Measurements from ENCODE around the gene CYTL1. TPM values are rescaled to one million over a fixed set of nuclear protein-coding genes. Genes with fewer than 3 reads are reported as not detected.

Gene CYTL1
- total and polyA plus RNA-seq, 2 donors (not counting 3 experiments of a cell fraction or from before 2014, with no cell fraction given), result 4.0 to 36.8 TPM

GRCh38 chr4:5026371-5026770 lies 7.1 kb upstream of the CYTL1 start:
- Histone ChIP-seq H3K4me1 (ENCODE audit: control insufficient read depth, extremely low read depth, insufficient read depth, low read length) (peaks cover 17% of the 10 kb centered on the region), H3K27ac (ENCODE audit: insufficient read depth, low read depth, low read length) (no peak overlapping the region), H2AFZ (ENCODE audit: low read depth, low read length) (no peak overlapping the region), H3K4me3 (replicated peaks in 1 of 3; ENCODE audit: insufficient read depth in 1 of 3, low read depth in 1 of 3, low read length in 3 of 3) (no peak overlapping the region), H3K4me2 (ENCODE audit: insufficient read depth, low read length) (no peak overlapping the region), H3K9ac (replicated peaks; ENCODE audit: extremely low read depth, insufficient read depth, low read length) (no peak overlapping the region), H3K9me3 (replicated peaks; ENCODE audit: control insufficient read depth, insufficient read depth, low read length) (no peaks in the 10 kb centered on the region), H3K27me3 (ENCODE audit: control insufficient read depth in 2 of 2, insufficient read depth in 2 of 2, low read length in 2 of 2) (no peaks in the 10 kb centered on the region), H3K36me3 (ENCODE audit: control insufficient read depth in 2 of 2, extremely low read depth in 1 of 2, insufficient read depth in 2 of 2, low read length in 2 of 2) (no peaks in the 10 kb centered on the region), H3K79me2 (ENCODE audit: control insufficient read depth, insufficient read depth, low read length) (no peaks in the 10 kb centered on the region), H4K20me1 (replicated peaks; ENCODE audit: control insufficient read depth, extremely low read depth, insufficient read depth, low read length) (no peaks in the 10 kb centered on the region), H3K9me1 (replicated peaks; ENCODE audit: control insufficient read depth, extremely low read depth, insufficient read depth, low read length) (no peaks in the 10 kb centered on the region)
- intact Hi-C loops (cut with micrococcal nuclease), result no loop called here
- no peak for TF ChIP-seq CTCF (IDR thresholded peaks at IDR 0.05; ENCODE audit: extremely low read depth in 1 of 2, insufficient read depth in 1 of 2, low read depth in 1 of 2, low read length in 2 of 2)
- BruUV-seq (replicated peaks), result no TSS peak
- CTCF ChIA-PET, result interaction anchor here (1.8 kb wide), 1 partner anchor 24 kb away, joined by 6 read pairs; the partner anchor contains the start of gene STK32B
- no peak for DNase-seq (ENCODE audit: low read depth, low spot score)
- dilution Hi-C loops (cut with MboI; ENCODE audit: extremely low pct_ligation_motif_present, low sequenced_read_pairs), result no loop called here
- POLR2A ChIA-PET, result no interaction called here
- FAIRE-seq, result no peak

DNA sequence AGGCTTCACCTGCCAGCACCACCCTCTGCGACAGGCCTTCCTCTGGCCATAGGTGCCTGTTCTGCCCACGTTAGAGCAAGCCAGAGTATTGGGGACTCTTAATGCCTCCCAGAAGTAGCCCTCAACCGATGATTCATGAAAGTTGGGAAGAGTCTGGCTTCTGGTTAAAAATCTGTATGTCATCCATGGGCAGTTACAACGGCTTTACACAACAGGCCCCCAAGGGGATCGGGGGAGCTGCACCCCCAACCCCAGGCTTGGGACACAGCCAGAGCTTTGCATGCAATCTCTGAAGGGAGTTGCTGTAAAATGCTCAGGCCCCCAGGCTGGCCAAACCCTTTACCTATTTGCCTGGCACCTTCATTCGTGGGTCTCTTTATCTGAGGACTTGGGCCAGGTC lies 5.4 kb upstream of the CYTL1 start:
- Histone ChIP-seq H3K4me2 (ENCODE audit: insufficient read depth, low read length) (no peak overlapping the region), H3K4me1 (ENCODE audit: control insufficient read depth, extremely low read depth, insufficient read depth, low read length) (peaks cover 2% of the 10 kb centered on the region), H3K79me2 (ENCODE audit: control insufficient read depth, insufficient read depth, low read length) (no peaks in the 10 kb centered on the region), H3K9me1 (replicated peaks; ENCODE audit: control insufficient read depth, extremely low read depth, insufficient read depth, low read length) (no peaks in the 10 kb centered on the region), H3K27me3 (ENCODE audit: control insufficient read depth in 2 of 2, insufficient read depth in 2 of 2, low read length in 2 of 2) (no peaks in the 10 kb centered on the region), H2AFZ (ENCODE audit: low read depth, low read length) (no peak overlapping the region), H3K27ac (ENCODE audit: insufficient read depth, low read depth, low read length) (no peak overlapping the region), H3K4me3 (replicated peaks in 1 of 3; ENCODE audit: insufficient read depth in 1 of 3, low read depth in 1 of 3, low read length in 3 of 3) (no peak overlapping the region), H3K9ac (replicated peaks; ENCODE audit: extremely low read depth, insufficient read depth, low read length) (no peak overlapping the region), H3K9me3 (replicated peaks; ENCODE audit: control insufficient read depth, insufficient read depth, low read length) (no peaks in the 10 kb centered on the region), H3K36me3 (ENCODE audit: control insufficient read depth in 2 of 2, extremely low read depth in 1 of 2, insufficient read depth in 2 of 2, low read length in 2 of 2) (no peaks in the 10 kb centered on the region), H4K20me1 (replicated peaks; ENCODE audit: control insufficient read depth, extremely low read depth, insufficient read depth, low read length) (no peaks in the 10 kb centered on the region)
- TF ChIP-seq JUN (IDR thresholded peaks at IDR 0.05; ENCODE audit: borderline replicate concordance, insufficient read depth, insufficient read length, low read depth) (no peak), POLR2AphosphoS5 (IDR thresholded peaks at IDR 0.05; ENCODE audit: insufficient read depth, low read depth, low read length) (no peak), EZH2 (IDR thresholded peaks at IDR 0.05; ENCODE audit: borderline replicate concordance, low read depth, low read length, severe bottlenecking) (no peak), POLR2A (IDR thresholded peaks at IDR 0.05; ENCODE audit: low read depth, low read length) (no peak), CTCF (IDR thresholded peaks at IDR 0.05; ENCODE audit: extremely low read depth in 1 of 2, insufficient read depth in 1 of 2, low read depth in 1 of 2, low read length in 2 of 2) (no peak), FOS (IDR thresholded peaks at IDR 0.05; ENCODE audit: borderline replicate concordance, insufficient read depth, low read length) (no peak), GATA2 (IDR thresholded peaks at IDR 0.05; ENCODE audit: insufficient read depth, insufficient read length, low read depth, low read length) (no peak), MYC (IDR thresholded peaks at IDR 0.05; ENCODE audit: low read depth, low read length) (no peak), MAX (IDR thresholded peaks at IDR 0.05; ENCODE audit: insufficient read depth, insufficient read length) (no peak)
- DNase-seq (ENCODE audit: low read depth, low spot score) (no peak), FAIRE-seq (no peak)
- dilution Hi-C loops (cut with MboI; ENCODE audit: extremely low pct_ligation_motif_present, low sequenced_read_pairs), result no loop called here
- BruUV-seq (replicated peaks), result no TSS peak
- CTCF ChIA-PET, result interaction anchor here (1.9 kb wide), 1 partner anchor 14 kb away, joined by 4 read pairs; no protein-coding TSS in a partner anchor
- intact Hi-C loops (cut with micrococcal nuclease), result no loop called here
- POLR2A ChIA-PET, result no interaction called here
